ENCODE measurements around the gene ZNF529.
"Not testable (repeated sequence)": the region's sequence is repeated elsewhere in the genome, so short reads cannot be mapped to it uniquely, and the experiment has no call there.

The ZNF529 gene

GRCh38 chr19:36573020-36573894, at the start of gene ZNF529:
ZNF529 (minus strand) TSS chr19:36573292; CDS start chr19:36572346, 946 bp downstream.
- peaks cover 40% of the 10 kb centered on the region for H3K4me1 Mint-ChIP-seq (ENCODE audit: low read depth)
- no peaks in the 10 kb centered on the region for H3K27me3 Mint-ChIP-seq
- peaks cover 7% of the 10 kb centered on the region for H3K9me3 Mint-ChIP-seq (ENCODE audit: low read depth)
- peak within 1 kb of the TSS; percentile 95 for H3K4me3 Mint-ChIP-seq
- H3K36me3 Mint-ChIP-seq, result peaks cover 37% of the 10 kb centered on the region
- peak within 1 kb of the TSS; percentile 98 for H3K27ac Mint-ChIP-seq

DNA sequence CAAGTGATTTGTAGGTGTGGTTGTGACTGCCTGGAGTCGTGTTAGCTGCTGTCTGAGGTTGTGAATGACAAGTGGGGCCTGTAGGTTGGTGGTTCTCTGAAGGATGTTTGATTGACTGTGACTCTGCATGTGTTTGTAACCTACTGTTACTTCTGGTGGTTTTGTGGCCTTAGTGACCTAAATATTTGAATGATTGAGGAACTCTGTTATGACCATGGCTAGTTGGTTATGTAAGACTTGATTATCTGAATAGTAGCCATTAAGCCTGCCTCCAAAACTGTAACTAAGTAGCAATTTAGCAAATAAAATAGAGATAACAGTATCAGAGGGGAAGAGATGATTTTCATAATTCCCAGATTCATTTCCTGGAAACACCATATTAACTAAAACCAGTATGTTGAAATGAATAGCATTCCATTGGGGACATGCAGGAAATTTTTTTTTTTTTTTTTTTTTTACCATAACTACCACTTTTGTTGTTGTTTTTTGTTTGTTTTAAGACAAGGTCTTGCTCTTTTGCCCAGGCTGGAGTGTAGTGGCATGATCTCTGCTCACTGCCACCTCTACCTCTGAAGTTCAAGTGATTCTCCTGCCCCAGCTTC, 32.9 kb upstream of the ZNF529 start:
- Mint-ChIP-seq H3K4me3 (peak overlapping the region; percentile 93), H3K27ac (peak overlapping the region; percentile 89), H3K4me1 (ENCODE audit: low read depth) (peaks cover 24% of the 10 kb centered on the region), H3K27me3 (no peaks in the 10 kb centered on the region), H3K36me3 (peaks cover 33% of the 10 kb centered on the region), H3K9me3 (ENCODE audit: low read depth) (peaks cover 17% of the 10 kb centered on the region)

- H3K36me3 Mint-ChIP-seq, result peaks cover 29% of the 10 kb centered on the region
- no peaks in the 10 kb centered on the region for H3K27me3 Mint-ChIP-seq
- H3K9me3 Mint-ChIP-seq (ENCODE audit: low read depth), result peaks cover 17% of the 10 kb centered on the region
- peak within 1 kb of the TSS; percentile 93 for H3K4me3 Mint-ChIP-seq
- peak within 1 kb of the TSS; percentile 89 for H3K27ac Mint-ChIP-seq
- peaks cover 24% of the 10 kb centered on the region for H3K4me1 Mint-ChIP-seq (ENCODE audit: low read depth)
These were observed 32.2 kb upstream of the ZNF529 start, which contains the start of gene ZNF382 for GRCh38 chr19:36605101-36605876. ZNF382 (plus strand) TSS chr19:36605313; CDS start chr19:36609915, 4,602 bp downstream.

GRCh38 chr19:36604656-36605100, 31.6 kb upstream of the ZNF529 start:
- peaks cover 17% of the 10 kb centered on the region for H3K9me3 Mint-ChIP-seq (ENCODE audit: low read depth)
- peak overlapping the region; percentile 93 for H3K4me3 Mint-ChIP-seq
- H3K36me3 Mint-ChIP-seq, result peaks cover 26% of the 10 kb centered on the region
- H3K27me3 Mint-ChIP-seq, result no peaks in the 10 kb centered on the region
- peak overlapping the region; percentile 89 for H3K27ac Mint-ChIP-seq
- peaks cover 24% of the 10 kb centered on the region for H3K4me1 Mint-ChIP-seq (ENCODE audit: low read depth)

DNA sequence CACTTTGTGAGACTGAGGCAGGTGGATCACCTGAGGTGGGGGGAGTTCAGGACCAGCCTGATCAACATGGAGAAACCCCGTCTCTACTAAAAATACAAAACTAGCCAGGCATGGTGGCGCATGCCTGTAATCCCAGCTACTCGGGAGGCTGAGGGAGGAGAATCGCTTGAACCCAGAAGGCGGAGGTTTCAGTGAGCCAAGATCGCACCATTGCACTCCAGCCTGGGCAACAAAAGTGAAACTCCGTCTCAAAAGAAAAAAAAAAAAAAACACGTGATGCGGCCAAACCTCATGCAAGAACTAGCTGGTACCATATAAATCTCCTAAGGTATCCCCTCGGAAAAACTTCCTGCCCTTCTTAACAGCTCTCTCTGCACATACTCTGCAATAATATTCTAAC, 29.6 kb upstream of the ZNF529 start:
- not testable (repeated sequence) for H3K27me3 Mint-ChIP-seq; H3K4me3 Mint-ChIP-seq; H3K9me3 Mint-ChIP-seq (ENCODE audit: low read depth); H3K27ac Mint-ChIP-seq
- peaks cover 24% of the 10 kb centered on the region for H3K4me1 Mint-ChIP-seq (ENCODE audit: low read depth)
- H3K36me3 Mint-ChIP-seq, result peaks cover 16% of the 10 kb centered on the region

DNA sequence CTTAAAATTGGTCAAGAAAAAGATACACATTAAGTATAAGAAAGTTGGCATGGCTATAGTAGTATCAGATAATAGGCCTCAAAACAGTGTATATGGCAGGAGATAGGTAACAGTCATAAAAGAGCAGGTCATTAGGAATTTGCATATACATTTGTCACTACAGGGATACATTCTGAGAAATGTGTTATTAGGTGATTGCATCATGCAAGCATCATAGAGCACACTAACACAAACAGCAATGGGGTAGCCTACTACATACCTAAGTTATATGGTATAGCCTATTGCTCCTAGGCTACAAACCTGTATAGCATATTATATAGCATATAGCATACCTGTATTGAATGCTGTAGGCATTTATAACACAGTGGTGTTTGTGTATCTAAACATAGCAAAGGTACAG, 6.2 kb upstream of the ZNF529 start:
- H3K36me3 Mint-ChIP-seq, result peaks cover 46% of the 10 kb centered on the region
- H3K27ac Mint-ChIP-seq, result no peak overlapping the region
- H3K9me3 Mint-ChIP-seq (ENCODE audit: low read depth), result peaks cover 13% of the 10 kb centered on the region
- no peak overlapping the region for H3K4me3 Mint-ChIP-seq
- H3K27me3 Mint-ChIP-seq, result no peaks in the 10 kb centered on the region
- H3K4me1 Mint-ChIP-seq (ENCODE audit: low read depth), result peaks cover 9% of the 10 kb centered on the region

GRCh38 chr19:36577271-36577996, 4.3 kb upstream of the ZNF529 start:
- H3K27me3 Mint-ChIP-seq, result no peaks in the 10 kb centered on the region
- peaks cover 4% of the 10 kb centered on the region for H3K9me3 Mint-ChIP-seq (ENCODE audit: low read depth)
- H3K4me3 Mint-ChIP-seq, result no peak overlapping the region
- H3K36me3 Mint-ChIP-seq, result peaks cover 34% of the 10 kb centered on the region
- no peak overlapping the region for H3K27ac Mint-ChIP-seq
- peaks cover 24% of the 10 kb centered on the region for H3K4me1 Mint-ChIP-seq (ENCODE audit: low read depth)

DNA sequence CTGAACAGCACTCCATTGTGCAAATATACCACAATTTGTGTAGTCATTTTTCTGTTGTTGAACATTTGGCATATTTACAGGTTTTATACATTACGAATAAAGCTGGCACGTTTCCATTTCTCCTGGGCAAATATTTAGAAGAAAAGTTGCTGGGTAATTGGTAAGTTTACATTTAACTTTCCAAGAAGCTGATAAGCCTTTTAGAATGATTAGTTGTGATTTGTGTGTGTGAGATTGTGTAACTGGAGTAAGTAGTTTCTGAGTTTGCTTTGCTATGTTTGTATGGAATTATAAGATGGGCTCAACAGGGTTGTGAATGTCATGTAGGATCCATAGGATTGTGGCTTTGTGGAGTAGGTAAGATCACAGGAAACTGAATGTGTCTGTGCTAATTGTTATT, 1.6 kb upstream of the ZNF529 start:
- Mint-ChIP-seq H3K27me3 (no peaks in the 10 kb centered on the region), H3K27ac (peak overlapping the region; percentile 69), H3K4me3 (peak overlapping the region; percentile 95), H3K4me1 (ENCODE audit: low read depth) (peaks cover 37% of the 10 kb centered on the region), H3K36me3 (peaks cover 29% of the 10 kb centered on the region), H3K9me3 (ENCODE audit: low read depth) (peaks cover 4% of the 10 kb centered on the region)

GRCh38 chr19:36573895-36574720, 1.0 kb upstream of the ZNF529 start:
- Mint-ChIP-seq H3K27ac (peak overlapping the region; percentile 98), H3K4me1 (ENCODE audit: low read depth) (peaks cover 37% of the 10 kb centered on the region), H3K9me3 (ENCODE audit: low read depth) (peaks cover 4% of the 10 kb centered on the region), H3K36me3 (peaks cover 32% of the 10 kb centered on the region), H3K27me3 (no peaks in the 10 kb centered on the region), H3K4me3 (peak overlapping the region; percentile 95)

GRCh38 chr19:36572593-36573019, 486 bp downstream of the ZNF529 start:
- H3K27me3 Mint-ChIP-seq, result no peaks in the 10 kb centered on the region
- peaks cover 11% of the 10 kb centered on the region for H3K9me3 Mint-ChIP-seq (ENCODE audit: low read depth)
- peaks cover 42% of the 10 kb centered on the region for H3K36me3 Mint-ChIP-seq
- peaks cover 40% of the 10 kb centered on the region for H3K4me1 Mint-ChIP-seq (ENCODE audit: low read depth)
- H3K27ac Mint-ChIP-seq, result peak overlapping the region; percentile 98
- peak overlapping the region; percentile 95 for H3K4me3 Mint-ChIP-seq

DNA sequence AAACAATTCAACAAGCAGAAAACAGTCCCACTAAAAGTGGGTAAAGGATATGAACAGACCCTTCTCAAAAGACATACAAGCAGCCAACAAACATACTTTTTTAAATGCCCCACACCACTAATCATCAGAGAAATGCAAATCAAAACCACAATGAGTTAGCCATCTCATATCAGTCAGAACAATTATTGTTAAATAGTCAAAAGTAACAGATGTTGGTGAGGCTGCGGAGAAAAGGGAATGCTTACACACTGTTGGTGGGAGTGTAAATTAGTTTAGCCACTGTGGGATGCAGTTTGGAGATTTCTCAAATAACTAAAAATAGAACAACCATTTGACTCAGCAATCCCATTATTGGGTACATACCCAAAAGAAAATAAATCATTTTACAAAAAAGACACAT, 8.7 kb downstream of the ZNF529 start:
- Mint-ChIP-seq H3K9me3 (ENCODE audit: low read depth) (peaks cover 37% of the 10 kb centered on the region), H3K36me3 (peaks cover 69% of the 10 kb centered on the region), H3K27ac (no peak overlapping the region), H3K4me1 (ENCODE audit: low read depth) (peaks cover 10% of the 10 kb centered on the region), H3K27me3 (no peaks in the 10 kb centered on the region), H3K4me3 (no peak overlapping the region)

DNA sequence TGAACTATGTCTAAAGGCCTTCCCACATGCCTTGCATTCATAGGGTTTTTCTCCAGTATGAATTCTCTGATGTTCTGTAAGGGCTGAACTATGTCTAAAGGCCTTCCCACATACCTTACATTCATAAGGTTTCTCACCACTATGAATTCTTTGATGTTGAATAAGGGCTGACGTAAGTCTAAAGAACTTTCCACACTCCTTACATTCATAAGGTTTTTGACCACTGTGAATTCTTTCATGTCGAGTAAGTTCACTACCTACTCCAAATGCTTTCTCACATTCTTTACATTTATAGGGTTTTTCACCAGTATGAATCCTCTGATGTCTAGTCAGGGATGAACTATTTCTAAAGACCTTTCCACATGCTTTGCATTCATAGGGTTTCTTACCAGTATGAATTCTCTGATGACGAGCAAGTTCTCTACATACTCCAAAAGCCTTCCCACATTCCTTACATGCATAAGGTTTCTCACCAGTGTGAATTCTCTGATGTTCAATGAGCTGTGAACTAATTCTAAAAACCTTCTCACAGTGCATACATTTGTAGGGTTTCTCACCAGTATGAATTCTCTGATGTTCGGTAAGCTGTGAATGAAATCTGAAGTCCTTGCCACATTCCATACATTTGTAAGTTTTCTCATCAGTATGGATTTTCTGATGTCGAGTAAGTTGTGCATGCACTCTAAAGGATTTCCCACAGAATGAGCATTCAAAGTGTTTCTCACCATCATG, 25.9 kb downstream of the ZNF529 start:
- H3K9me3 Mint-ChIP-seq (ENCODE audit: low read depth), result peaks cover 54% of the 10 kb centered on the region

GRCh38 chr19:36528921-36529518, 44.1 kb downstream of the ZNF529 start:
- peaks cover 3% of the 10 kb centered on the region for H3K9me3 Mint-ChIP-seq (ENCODE audit: low read depth)
- H3K27ac Mint-ChIP-seq, result peak overlapping the region; percentile 97
- H3K36me3 Mint-ChIP-seq, result peaks cover 33% of the 10 kb centered on the region
- peak overlapping the region; percentile 98 for H3K4me3 Mint-ChIP-seq
- peaks cover 25% of the 10 kb centered on the region for H3K4me1 Mint-ChIP-seq (ENCODE audit: low read depth)
- no peaks in the 10 kb centered on the region for H3K27me3 Mint-ChIP-seq

More for the DNA sequence above, 25.9 kb downstream of the ZNF529 start:
- no peak overlapping the region for H3K4me3 Mint-ChIP-seq
- no peaks in the 10 kb centered on the region for H3K27me3 Mint-ChIP-seq
- H3K4me1 Mint-ChIP-seq (ENCODE audit: low read depth), result no peaks in the 10 kb centered on the region
- peaks cover 83% of the 10 kb centered on the region for H3K36me3 Mint-ChIP-seq
- H3K27ac Mint-ChIP-seq, result no peak overlapping the region
